T-cell (primary cell): ENCODE measurements around the gene MAPK9. TPM values are rescaled to one million over a fixed set of nuclear protein-coding genes. Genes with fewer than 3 reads are reported as not detected.

Experiments used
- ATAC-seq, 4 experiments: fragments of 200-7000 bp in 3 of 4; fragments of 150-1000 bp in 1 of 4; cut with Tn5 transposase; replicated peaks in 1 of 4; 1 replicate in 3 of 4; 2 replicates in 1 of 4; pipeline ENCODE4 v1.10.0; 2021; ENCODE audit warnings: moderate library complexity in 3 of 4, mild to moderate bottlenecking in 2 of 4, moderate number of reproducible peaks in 1 of 4
- CTCF ChIA-PET, 2 donors: fragments of 300-600 bp; sonication (Branson Sonifier 250); formaldehyde crosslinking; loops; one replicate each; lab custom pipeline; 2022; ENCODE audit warnings: antibody characterized with exemption in 2 of 2; lab: Charles Lee
- POLR2A ChIA-PET, 2 donors: fragments of 300-600 bp; sonication (Branson Sonifier 250); formaldehyde crosslinking; loops; one replicate each; lab custom pipeline; 2022; ENCODE audit warnings: antibody characterized with exemption in 2 of 2; lab: Charles Lee
- DNase-seq, 35 experiments: peaks; one replicate each; pipeline versions ENCODE4 v3.0.0 to v3.0.0-alpha.2; 2013 to 2023
- H3K27ac ChIP-seq: one replicate; pipeline ENCODE4 v1.5.1; 2013; ENCODE audit warnings: low read length
- H3K27me3 ChIP-seq, 2 experiments: replicated peaks in 1 of 2; 1 replicate in 1 of 2; 2 replicates in 1 of 2; pipeline versions ENCODE4 v1.6.1 to v1.7.0; 2013; ENCODE audit warnings: low read length in 1 of 2, mixed read lengths in 1 of 2; ENCODE audit not compliant: control insufficient read depth in 2 of 2, insufficient read depth in 2 of 2; ENCODE audit errors: extremely low read depth in 1 of 2
- H3K36me3 ChIP-seq, 2 donors: 1 replicate in 1 of 2; 2 replicates in 1 of 2; pipeline versions ENCODE4 v1.6.1 to v1.7.0; 2013; ENCODE audit warnings: low read length in 1 of 2; ENCODE audit not compliant: control insufficient read depth in 2 of 2, insufficient read depth in 1 of 2; ENCODE audit errors: extremely low read depth in 1 of 2
- H3K4me1 ChIP-seq, 2 experiments: 1 replicate in 1 of 2; 2 replicates in 1 of 2; pipeline versions ENCODE4 v1.6.1 to v1.7.0; 2013; ENCODE audit warnings: low read length in 2 of 2, mixed read lengths in 1 of 2; ENCODE audit not compliant: insufficient read depth in 2 of 2, control insufficient read depth in 1 of 2; ENCODE audit errors: extremely low read depth in 1 of 2
- H3K4me3 ChIP-seq, 2 donors: 1 replicate in 1 of 2; 2 replicates in 1 of 2; pipeline versions ENCODE4 v1.5.1 to v1.7.0; 2013; ENCODE audit warnings: mild to moderate bottlenecking in 2 of 2, low read length in 1 of 2, moderate library complexity in 1 of 2; ENCODE audit not compliant: control insufficient read depth in 1 of 2; ENCODE audit errors: extremely low read depth in 1 of 2
- H3K9me3 ChIP-seq: 2 replicates; pipeline ENCODE4 v1.7.0; 2013
- H3K27ac Mint-ChIP-seq, 2 donors: one replicate each; pipeline ENCODE4 v1.8.0; 2020 to 2021; ENCODE audit warnings: mild to moderate bottlenecking in 2 of 2, mixed read lengths in 2 of 2
- H3K27me3 Mint-ChIP-seq, 2 donors: one replicate each; pipeline ENCODE4 v1.8.0; 2021 to 2022; ENCODE audit warnings: mixed read lengths in 2 of 2
- H3K36me3 Mint-ChIP-seq: one replicate; pipeline ENCODE4 v1.8.0; 2021; ENCODE audit warnings: mixed read lengths
- H3K4me1 Mint-ChIP-seq, 3 donors: one replicate each; pipeline ENCODE4 v1.8.0; 2020 to 2022; ENCODE audit warnings: mixed read lengths in 3 of 3, mild to moderate bottlenecking in 1 of 3
- H3K4me3 Mint-ChIP-seq, 3 donors: one replicate each; pipeline ENCODE4 v1.8.0; 2020 to 2022; ENCODE audit warnings: mild to moderate bottlenecking in 3 of 3, mixed read lengths in 3 of 3, moderate library complexity in 3 of 3
- H3K9me3 Mint-ChIP-seq, 3 donors: one replicate each; pipeline ENCODE4 v1.8.0; 2020 to 2022; ENCODE audit warnings: mixed read lengths in 3 of 3
- WGBS: methylation state at CpG from one replicate; pipeline ENCODE4 v1.1.5; 2013; ENCODE audit warnings: missing lambda C conversion rate; ENCODE audit not compliant: insufficient coverage; 5-methylcytosine and 5-hydroxymethylcytosine counted together
- total RNA-seq, 35 experiments: library from RNA in 6 of 35; stranded (reverse) in 6 of 35; fragments of 120-200 nt in 1 of 35; gene quantifications; one replicate each; pipeline versions ENCODE4 v1.2.1 to v1.2.4 and lab custom pipeline; 2013 to 2026

Gene MAPK9
- total RNA-seq, 5 donors from 2014 or later (not counting 1 experiment from before 2014, with no cell fraction given), result 28.3 to 35.8 (median 32.5) TPM

- H3K27ac Mint-ChIP-seq, result peak overlapping the region; percentile 84 to 85
- WGBS, result under 1% methylated on average over 63 of the region's 68 CpGs
- Histone ChIP-seq H3K27me3 (no peaks in the 10 kb centered on the region), H3K9me3 (no peaks in the 10 kb centered on the region), H3K4me3 (peak overlapping the region; percentile 49 to 81), H3K4me1 (peaks cover 2 to 40% of the 10 kb centered on the region in 2 experiments), H3K27ac (no peak overlapping the region), H3K36me3 (peaks cover 0 to 4% of the 10 kb centered on the region in 2 donors)
- POLR2A ChIA-PET, result interaction anchor here in 1 of 2 donors (1.6 kb wide), 1 partner anchor 33 kb away, joined by 3 read pairs; no protein-coding TSS in a partner anchor
- H3K4me1 Mint-ChIP-seq, result peaks cover 62 to 66% (median 62%) of the 10 kb centered on the region in 3 donors
- peaks cover 13% of the 10 kb centered on the region for H3K36me3 Mint-ChIP-seq
- H3K9me3 Mint-ChIP-seq, result no peaks in the 10 kb centered on the region
- DNase-seq, result peak in 8 of 35 experiments; percentile 3 to 39 (median 12)
- CTCF ChIA-PET, result no interaction called here
- ATAC-seq, result peak; percentile 7 to 47 (median 40)
- H3K27me3 Mint-ChIP-seq, result no peaks in the 10 kb centered on the region
- H3K4me3 Mint-ChIP-seq, result peak overlapping the region; percentile 87 to 95 (median 88)
Observed at GRCh38 chr5:180291234-180291940, 496 bp downstream of the MAPK9 start.

GRCh38 chr5:180290568-180291233 is 1.2 kb downstream of the MAPK9 start:
- Mint-ChIP-seq H3K9me3 (no peaks in the 10 kb centered on the region), H3K27me3 (no peaks in the 10 kb centered on the region), H3K36me3 (peaks cover 15% of the 10 kb centered on the region), H3K4me3 (peak overlapping the region; percentile 87 to 95 (median 88)), H3K27ac (peak overlapping the region; percentile 84 to 85), H3K4me1 (peaks cover 58 to 63% (median 62%) of the 10 kb centered on the region in 3 donors)
- ChIA-PET POLR2A (interaction anchor here in 1 of 2 donors (0.6 kb wide), 1 partner anchor 570 kb away, joined by 10 read pairs; no protein-coding TSS in a partner anchor), CTCF (interaction anchor here in 1 of 2 donors (0.9 kb wide), 1 partner anchor 38 kb away, joined by 3 read pairs; no protein-coding TSS in a partner anchor)
- ATAC-seq (no peak), DNase-seq (no peak)
- peak overlapping the region; percentile 33 to 49 for H3K4me3 ChIP-seq
- 53% methylated on average over 9 of the region's 13 CpGs for WGBS
- no peaks in the 10 kb centered on the region for H3K9me3 ChIP-seq
- peaks cover 0 to 4% of the 10 kb centered on the region in 2 donors for H3K36me3 ChIP-seq
- no peaks in the 10 kb centered on the region for H3K27me3 ChIP-seq
- H3K27ac ChIP-seq, result no peak overlapping the region
- peaks cover 2 to 37% of the 10 kb centered on the region in 2 experiments for H3K4me1 ChIP-seq

GRCh38 chr5:180289966-180290365 is 1.9 kb downstream of the MAPK9 start:
- CTCF ChIA-PET, result interaction anchor here in 1 of 2 donors (0.9 to 1.0 kb wide), 2 partner anchors 39 kb away, joined by 3 to 5 read pairs; no protein-coding TSS in a partner anchor
- Mint-ChIP-seq H3K9me3 (no peaks in the 10 kb centered on the region), H3K4me3 (peak overlapping the region; percentile 47 to 95 (median 87)), H3K4me1 (peaks cover 63 to 69% (median 63%) of the 10 kb centered on the region in 3 donors), H3K27ac (no peak overlapping the region), H3K27me3 (no peaks in the 10 kb centered on the region), H3K36me3 (peaks cover 22% of the 10 kb centered on the region)
- Histone ChIP-seq H3K4me3 (no peak overlapping the region), H3K36me3 (peaks cover 2 to 6% of the 10 kb centered on the region in 2 donors), H3K27me3 (no peaks in the 10 kb centered on the region), H3K4me1 (peaks cover 2 to 37% of the 10 kb centered on the region in 2 experiments), H3K9me3 (no peaks in the 10 kb centered on the region), H3K27ac (no peak overlapping the region)
- DNase-seq, result no peak
- no peak for ATAC-seq
- POLR2A ChIA-PET, result no interaction called here
- 93% methylated on average over 5 of the region's 5 CpGs for WGBS

GRCh38 chr5:180289433-180289832 is 2.5 kb downstream of the MAPK9 start:
- WGBS, result 100% methylated on average over 2 of the region's 3 CpGs
- H3K4me1 Mint-ChIP-seq, result peaks cover 64 to 69% (median 67%) of the 10 kb centered on the region in 3 donors
- Histone ChIP-seq H3K4me3 (no peak overlapping the region), H3K36me3 (peaks cover 4 to 7% of the 10 kb centered on the region in 2 donors), H3K9me3 (no peaks in the 10 kb centered on the region), H3K27ac (no peak overlapping the region), H3K27me3 (no peaks in the 10 kb centered on the region), H3K4me1 (peaks cover 2 to 37% of the 10 kb centered on the region in 2 experiments)
- DNase-seq (no peak), ATAC-seq (no peak)
- H3K27ac Mint-ChIP-seq, result no peak overlapping the region
- no peaks in the 10 kb centered on the region for H3K27me3 Mint-ChIP-seq
- POLR2A ChIA-PET, result no interaction called here
- CTCF ChIA-PET, result interaction anchor here in 1 of 2 donors (1.0 kb wide), 1 partner anchor 40 kb away, joined by 5 read pairs; no protein-coding TSS in a partner anchor
- peak overlapping the region in 1 of 3 donors; percentile 95 for H3K4me3 Mint-ChIP-seq
- H3K9me3 Mint-ChIP-seq, result no peaks in the 10 kb centered on the region
- peaks cover 27% of the 10 kb centered on the region for H3K36me3 Mint-ChIP-seq

- POLR2A ChIA-PET, result no interaction called here
- no peak overlapping the region for H3K27ac Mint-ChIP-seq
Observed at GRCh38 chr5:180287868-180288267, 4.0 kb downstream of the MAPK9 start.

GRCh38 chr5:180287404-180287803 is 4.5 kb downstream of the MAPK9 start:
- Histone ChIP-seq H3K27ac (no peak overlapping the region), H3K9me3 (no peaks in the 10 kb centered on the region), H3K4me1 (peaks cover 2 to 20% of the 10 kb centered on the region in 2 experiments), H3K36me3 (peaks cover 6 to 24% of the 10 kb centered on the region in 2 donors), H3K4me3 (no peak overlapping the region), H3K27me3 (no peaks in the 10 kb centered on the region)
- POLR2A ChIA-PET, result no interaction called here
- ATAC-seq (no peak), DNase-seq (no peak)
- Mint-ChIP-seq H3K9me3 (no peaks in the 10 kb centered on the region), H3K36me3 (peaks cover 45% of the 10 kb centered on the region), H3K27me3 (no peaks in the 10 kb centered on the region), H3K27ac (no peak overlapping the region), H3K4me1 (peaks cover 48 to 57% (median 54%) of the 10 kb centered on the region in 3 donors), H3K4me3 (no peak overlapping the region)
- CTCF ChIA-PET, result interaction anchor here in 1 of 2 donors (0.5 kb wide), 1 partner anchor 21 kb away, joined by 3 read pairs; no protein-coding TSS in a partner anchor
- 90% methylated on average over 1 of the region's 2 CpGs for WGBS

More at GRCh38 chr5:180287868-180288267, 4.0 kb downstream of the MAPK9 start:
- CTCF ChIA-PET, result no interaction called here
- H3K27ac ChIP-seq, result no peak overlapping the region
- no peaks in the 10 kb centered on the region for H3K9me3 Mint-ChIP-seq
- H3K27me3 ChIP-seq, result no peaks in the 10 kb centered on the region
- DNase-seq (no peak), ATAC-seq (no peak)
- H3K27me3 Mint-ChIP-seq, result no peaks in the 10 kb centered on the region
- WGBS, result 92% methylated on average over 6 of the region's 7 CpGs
- H3K4me3 ChIP-seq, result no peak overlapping the region
- peaks cover 2 to 25% of the 10 kb centered on the region in 2 experiments for H3K4me1 ChIP-seq
- H3K36me3 ChIP-seq, result peaks cover 6 to 19% of the 10 kb centered on the region in 2 donors
- H3K9me3 ChIP-seq, result no peaks in the 10 kb centered on the region
- no peak overlapping the region for H3K4me3 Mint-ChIP-seq
- peaks cover 41% of the 10 kb centered on the region for H3K36me3 Mint-ChIP-seq
- H3K4me1 Mint-ChIP-seq, result peaks cover 52 to 58% (median 57%) of the 10 kb centered on the region in 3 donors
